ENCODE measurements around the gene ARF1. TPM values are rescaled to one million over a fixed set of nuclear protein-coding genes. Genes with fewer than 3 reads are reported as not detected.

The ARF1 gene
- total and polyA plus RNA-seq, 10 of the 15 experiments (the other 5 are each of a cell fraction or from before 2014, with no cell fraction given), result 48.4 to 508 (median 283) TPM

DNA sequence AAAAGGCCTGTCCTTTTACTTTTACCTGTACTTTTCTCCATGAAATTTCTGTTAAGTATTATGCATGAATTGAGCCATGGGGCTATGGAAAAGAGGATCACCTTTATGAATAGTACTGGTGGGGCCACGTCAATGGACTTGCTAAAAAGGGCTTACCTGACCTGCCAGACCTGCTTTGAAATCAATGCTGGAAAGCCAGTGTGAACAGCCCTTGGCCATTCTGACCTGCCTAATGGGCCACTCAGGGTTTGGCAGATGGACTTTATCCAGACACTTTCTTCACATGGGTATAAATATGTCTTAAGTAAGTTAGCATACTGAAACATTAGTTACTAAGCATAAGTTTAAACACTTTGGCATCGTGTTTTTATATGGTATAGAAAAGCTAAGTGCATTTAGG, 49.3 kb downstream of the ARF1 start:
- 42% methylated on average over 2 of the region's 2 CpGs for WGBS (ENCODE audit: insufficient coverage, insufficient replicate concordance, low lambda C conversion rate, missing lambda C conversion rate)
- TF ChIP-seq, protein P1, sequence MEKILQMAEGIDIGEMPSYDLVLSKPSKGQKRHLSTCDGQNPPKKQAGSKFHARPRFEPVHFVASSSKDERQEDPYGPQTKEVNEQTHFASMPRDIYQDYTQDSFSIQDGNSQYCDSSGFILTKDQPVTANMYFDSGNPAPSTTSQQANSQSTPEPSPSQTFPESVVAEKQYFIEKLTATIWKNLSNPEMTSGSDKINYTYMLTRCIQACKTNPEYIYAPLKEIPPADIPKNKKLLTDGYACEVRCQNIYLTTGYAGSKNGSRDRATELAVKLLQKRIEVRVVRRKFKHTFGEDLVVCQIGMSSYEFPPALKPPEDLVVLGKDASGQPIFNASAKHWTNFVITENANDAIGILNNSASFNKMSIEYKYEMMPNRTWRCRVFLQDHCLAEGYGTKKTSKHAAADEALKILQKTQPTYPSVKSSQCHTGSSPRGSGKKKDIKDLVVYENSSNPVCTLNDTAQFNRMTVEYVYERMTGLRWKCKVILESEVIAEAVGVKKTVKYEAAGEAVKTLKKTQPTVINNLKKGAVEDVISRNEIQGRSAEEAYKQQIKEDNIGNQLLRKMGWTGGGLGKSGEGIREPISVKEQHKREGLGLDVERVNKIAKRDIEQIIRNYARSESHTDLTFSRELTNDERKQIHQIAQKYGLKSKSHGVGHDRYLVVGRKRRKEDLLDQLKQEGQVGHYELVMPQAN (conservative IDR thresholded peaks at IDR 0.05), result no peak
- TF ChIP-seq MLLT1 (IDR thresholded peaks at IDR 0.05) (no peak), MEF2B (IDR thresholded peaks at IDR 0.05; ENCODE audit: partially characterized antibody, poor library complexity, severe bottlenecking) (no peak), SIN3A (IDR thresholded peaks at IDR 0.05; ENCODE audit: low read depth, low read length) (no peak), PML (IDR thresholded peaks at IDR 0.05; ENCODE audit: low read length) (no peak), ATF3 (IDR thresholded peaks at IDR 0.05; ENCODE audit: borderline replicate concordance, extremely low read depth, low read depth, low read length) (no peak), NR2C2 (IDR thresholded peaks at IDR 0.05; ENCODE audit: borderline replicate concordance, control insufficient read depth, insufficient read length, low read depth) (no peak), SMAD5 (IDR thresholded peaks at IDR 0.05; ENCODE audit: low read depth) (no peak), NR2C1 (IDR thresholded peaks at IDR 0.05) (no peak)
- TF ChIP-seq, protein P2, sequence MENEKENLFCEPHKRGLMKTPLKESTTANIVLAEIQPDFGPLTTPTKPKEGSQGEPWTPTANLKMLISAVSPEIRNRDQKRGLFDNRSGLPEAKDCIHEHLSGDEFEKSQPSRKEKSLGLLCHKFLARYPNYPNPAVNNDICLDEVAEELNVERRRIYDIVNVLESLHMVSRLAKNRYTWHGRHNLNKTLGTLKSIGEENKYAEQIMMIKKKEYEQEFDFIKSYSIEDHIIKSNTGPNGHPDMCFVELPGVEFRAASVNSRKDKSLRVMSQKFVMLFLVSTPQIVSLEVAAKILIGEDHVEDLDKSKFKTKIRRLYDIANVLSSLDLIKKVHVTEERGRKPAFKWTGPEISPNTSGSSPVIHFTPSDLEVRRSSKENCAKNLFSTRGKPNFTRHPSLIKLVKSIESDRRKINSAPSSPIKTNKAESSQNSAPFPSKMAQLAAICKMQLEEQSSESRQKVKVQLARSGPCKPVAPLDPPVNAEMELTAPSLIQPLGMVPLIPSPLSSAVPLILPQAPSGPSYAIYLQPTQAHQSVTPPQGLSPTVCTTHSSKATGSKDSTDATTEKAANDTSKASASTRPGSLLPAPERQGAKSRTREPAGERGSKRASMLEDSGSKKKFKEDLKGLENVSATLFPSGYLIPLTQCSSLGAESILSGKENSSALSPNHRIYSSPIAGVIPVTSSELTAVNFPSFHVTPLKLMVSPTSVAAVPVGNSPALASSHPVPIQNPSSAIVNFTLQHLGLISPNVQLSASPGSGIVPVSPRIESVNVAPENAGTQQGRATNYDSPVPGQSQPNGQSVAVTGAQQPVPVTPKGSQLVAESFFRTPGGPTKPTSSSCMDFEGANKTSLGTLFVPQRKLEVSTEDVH (IDR thresholded peaks at IDR 0.05; ENCODE audit: low read depth, partially characterized antibody), result no peak
- TF ChIP-seq, protein P3, sequence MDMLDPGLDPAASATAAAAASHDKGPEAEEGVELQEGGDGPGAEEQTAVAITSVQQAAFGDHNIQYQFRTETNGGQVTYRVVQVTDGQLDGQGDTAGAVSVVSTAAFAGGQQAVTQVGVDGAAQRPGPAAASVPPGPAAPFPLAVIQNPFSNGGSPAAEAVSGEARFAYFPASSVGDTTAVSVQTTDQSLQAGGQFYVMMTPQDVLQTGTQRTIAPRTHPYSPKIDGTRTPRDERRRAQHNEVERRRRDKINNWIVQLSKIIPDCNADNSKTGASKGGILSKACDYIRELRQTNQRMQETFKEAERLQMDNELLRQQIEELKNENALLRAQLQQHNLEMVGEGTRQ (IDR thresholded peaks at IDR 0.05; ENCODE audit: borderline replicate concordance, low read depth, low read length), result no peak

More for the DNA sequence above, 49.3 kb downstream of the ARF1 start:
- H3K27ac ChIP-seq (ENCODE audit: control insufficient read depth, insufficient read depth), result no peak overlapping the region
- FAIRE-seq, result no peak
- no peaks in the 10 kb centered on the region for H3K79me2 ChIP-seq (ENCODE audit: control insufficient read depth, insufficient read depth, low read length)
- intact Hi-C loops (cut with micrococcal nuclease; ENCODE audit: unreplicated experiment), result loop anchor here (2.0 to 5.0 kb wide), 3 partner anchors 326 to 383 kb away; a partner anchor contains a TSS
- SMC1A ChIA-PET (ENCODE audit: uncharacterized antibody, unreplicated experiment), result interaction anchor here (1.4 to 3.0 kb wide), 2 partner anchors 9 to 34 kb away, joined by 3 to 32 read pairs; partner anchors contain the start of gene IBA57
- no peak overlapping the region for H3K4me2 ChIP-seq (ENCODE audit: control insufficient read depth, insufficient read depth)
- no peak for ATAC-seq
- RAD21 ChIA-PET (ENCODE audit: unreplicated experiment), result interaction anchor here (1.1 to 2.8 kb wide), 2 partner anchors 35 to 382 kb away, joined by 4 to 27 read pairs; partner anchors contain the start of gene IBA57
- no peaks in the 10 kb centered on the region for H3K9me3 ChIP-seq (replicated peaks; ENCODE audit: control insufficient read depth, insufficient read depth, low read length)
- BruUV-seq (replicated peaks), result no TSS peak
- no peak overlapping the region for H3K9ac ChIP-seq (ENCODE audit: control insufficient read depth, insufficient read depth, low read length)
- no peak overlapping the region for H3K4me3 ChIP-seq
- POLR2A ChIA-PET, result no interaction called here
- H4K20me1 ChIP-seq (ENCODE audit: control insufficient read depth, insufficient read depth), result no peaks in the 10 kb centered on the region
- no peak overlapping the region for H2AFZ ChIP-seq (ENCODE audit: control insufficient read depth, low read depth, low read length)
- H3K27me3 ChIP-seq (replicated peaks in 1 of 2; ENCODE audit: control insufficient read depth in 2 of 2, insufficient read depth in 2 of 2, low read length in 1 of 2), result no peaks in the 10 kb centered on the region; a peak in 2 of 4 replicates
- CTCF ChIA-PET, result interaction anchor here (1.0 to 5.2 kb wide), 6 partner anchors 10 to 55 kb away, joined by 3 to 63 read pairs (median 6); partner anchors contain the start of genes ARF1 and IBA57
- no peaks in the 10 kb centered on the region for H3K4me1 ChIP-seq (ENCODE audit: control insufficient read depth, insufficient read depth, low read length)
- in situ Hi-C loops (cut with MboI), result no loop called here
- H3K36me3 ChIP-seq (ENCODE audit: control insufficient read depth in 2 of 2, insufficient read depth in 2 of 2, low read length in 1 of 2), result no peaks in the 10 kb centered on the region
- no peak for DNase-seq (ENCODE audit: low read depth, low spot score)

Data from GM12878 (cell line).